ENCODE measurements around the gene SETD4.

DNA sequence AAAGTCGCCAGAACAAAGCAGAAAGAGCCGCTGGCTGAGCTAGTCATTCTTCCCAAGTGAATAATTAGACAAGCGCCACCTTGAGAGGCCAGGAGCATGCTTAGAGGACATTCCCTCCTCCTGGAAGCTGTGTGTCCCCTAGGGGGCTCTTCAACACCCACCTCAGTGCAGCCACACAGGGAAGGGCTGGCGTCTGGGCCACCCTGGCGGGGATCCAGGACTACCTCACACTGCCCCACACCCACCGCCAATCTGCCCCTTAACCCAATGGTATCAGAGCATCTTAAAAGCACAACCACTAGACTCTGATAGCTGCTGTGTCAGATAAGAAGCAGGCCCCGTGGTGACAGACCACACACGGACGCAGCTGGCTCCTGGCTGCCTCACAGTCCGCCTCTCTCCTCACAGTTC, 24.9 kb downstream of the SETD4 start:
- TF ChIP-seq, protein P1, sequence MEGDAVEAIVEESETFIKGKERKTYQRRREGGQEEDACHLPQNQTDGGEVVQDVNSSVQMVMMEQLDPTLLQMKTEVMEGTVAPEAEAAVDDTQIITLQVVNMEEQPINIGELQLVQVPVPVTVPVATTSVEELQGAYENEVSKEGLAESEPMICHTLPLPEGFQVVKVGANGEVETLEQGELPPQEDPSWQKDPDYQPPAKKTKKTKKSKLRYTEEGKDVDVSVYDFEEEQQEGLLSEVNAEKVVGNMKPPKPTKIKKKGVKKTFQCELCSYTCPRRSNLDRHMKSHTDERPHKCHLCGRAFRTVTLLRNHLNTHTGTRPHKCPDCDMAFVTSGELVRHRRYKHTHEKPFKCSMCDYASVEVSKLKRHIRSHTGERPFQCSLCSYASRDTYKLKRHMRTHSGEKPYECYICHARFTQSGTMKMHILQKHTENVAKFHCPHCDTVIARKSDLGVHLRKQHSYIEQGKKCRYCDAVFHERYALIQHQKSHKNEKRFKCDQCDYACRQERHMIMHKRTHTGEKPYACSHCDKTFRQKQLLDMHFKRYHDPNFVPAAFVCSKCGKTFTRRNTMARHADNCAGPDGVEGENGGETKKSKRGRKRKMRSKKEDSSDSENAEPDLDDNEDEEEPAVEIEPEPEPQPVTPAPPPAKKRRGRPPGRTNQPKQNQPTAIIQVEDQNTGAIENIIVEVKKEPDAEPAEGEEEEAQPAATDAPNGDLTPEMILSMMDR (conservative IDR thresholded peaks at IDR 0.05; ENCODE audit: low read depth, low read length): 0 out of 2 replicates have a peak, but pooled peaks have one; percentile 18
- TF ChIP-seq EZH2 (IDR thresholded peaks at IDR 0.05; ENCODE audit: low read length, unreplicated experiment): no peak
- no peak for TF ChIP-seq EZH2phosphoT487 (IDR thresholded peaks at IDR 0.05; ENCODE audit: borderline replicate concordance, low read length)
